HEK293 (cell line): ENCODE measurements around the gene TMEM39B.

Experiments used
- CTCF ChIA-PET: fragments of 350-600 bp; formaldehyde crosslinking; extraction: SDS; loops from one replicate; lab custom pipeline; 2021; ENCODE audit warnings: antibody characterized with exemption; lab: Yijun Ruan, JAX
- POLR2A ChIA-PET: fragments of 300-600 bp; formaldehyde crosslinking; extraction: SDS; loops from one replicate; lab custom pipeline; 2020; ENCODE audit warnings: antibody characterized with exemption, inconsistent platforms; lab: Yijun Ruan, JAX
- H3K27ac ChIP-seq: fragments of 200-500 bp; sonication (Bioruptor generic); 2 replicates; pipeline ENCODE4 v1.5.1; 2014; ENCODE audit warnings: low read depth, low read length, control low read depth, inconsistent platforms; ENCODE audit errors: extremely low read depth
- H3K36me3 ChIP-seq, 2 experiments: fragments of 200-500 bp in 1 of 2; sonication (Bioruptor generic) in 1 of 2; 1 replicate in 1 of 2; 2 replicates in 1 of 2; pipeline ENCODE4 v1.5.1; 2014 to 2017; ENCODE audit warnings: inconsistent platforms in 2 of 2, low read length in 2 of 2; ENCODE audit not compliant: control insufficient read depth in 2 of 2, insufficient read depth in 1 of 2
- H3K4me1 ChIP-seq: fragments of 200-500 bp; sonication (Bioruptor generic); 2 replicates; pipeline ENCODE4 v1.5.1; 2014; ENCODE audit warnings: mild to moderate bottlenecking, low read length, inconsistent platforms; ENCODE audit not compliant: control insufficient read depth, insufficient read depth
- H3K4me3 ChIP-seq: 2 replicates; pipeline ENCODE4 v1.5.1; 2011; ENCODE audit warnings: low read depth, mild to moderate bottlenecking, control low read depth, low read length, moderate library complexity
- H3K9me3 ChIP-seq: fragments of 200-500 bp; sonication (Bioruptor generic); 2 replicates; pipeline ENCODE4 v1.5.1; 2014; ENCODE audit warnings: low read depth, low read length, inconsistent platforms; ENCODE audit not compliant: control insufficient read depth, insufficient read depth
- BCL6B ChIP-seq: fragments of 450-650 bp; formaldehyde crosslinking; IDR thresholded peaks from 2 replicates; pipeline ENCODE4 v1.5.1; 2017; ENCODE audit warnings: missing biosample characterization, missing genetic modification characterization
- CTCF ChIP-seq: fragments of 450-650 bp; formaldehyde crosslinking; IDR thresholded peaks from 2 replicates; pipeline ENCODE4 v1.5.1; 2016; ENCODE audit warnings: missing biosample characterization, missing genetic modification characterization
- FEZF1 ChIP-seq: fragments of 450-650 bp; formaldehyde crosslinking; IDR thresholded peaks from 2 replicates; pipeline ENCODE4 v1.5.1; 2016; ENCODE audit warnings: missing biosample characterization, missing genetic modification characterization
- GLIS1 ChIP-seq: fragments of 450-650 bp; formaldehyde crosslinking; IDR thresholded peaks from 2 replicates; pipeline ENCODE4 v1.5.1; 2016; ENCODE audit warnings: missing biosample characterization, missing genetic modification characterization
- IKZF3 ChIP-seq: fragments of 450-650 bp; IDR thresholded peaks from 2 replicates; pipeline ENCODE4 v1.5.0; 2018; ENCODE audit warnings: missing biosample characterization, mild to moderate bottlenecking, missing genetic modification characterization, moderate library complexity
- KLF8 ChIP-seq: fragments of 450-650 bp; formaldehyde crosslinking; IDR thresholded peaks from 2 replicates; pipeline ENCODE4 v1.5.1; 2016; ENCODE audit warnings: missing biosample characterization, missing genetic modification characterization
- PRDM10 ChIP-seq: fragments of 450-650 bp; formaldehyde crosslinking; IDR thresholded peaks from 2 replicates; pipeline ENCODE4 v1.5.1; 2016; ENCODE audit warnings: missing biosample characterization, missing genetic modification characterization
- ZBTB6 ChIP-seq: fragments of 450-650 bp; formaldehyde crosslinking; IDR thresholded peaks from 2 replicates; pipeline ENCODE4 v1.5.1; 2017; ENCODE audit warnings: missing biosample characterization, missing genetic modification characterization
- ZBTB7A ChIP-seq: fragments of 450-650 bp; formaldehyde crosslinking; IDR thresholded peaks from 2 replicates; pipeline ENCODE4 v1.5.1; 2016; ENCODE audit warnings: low read depth, missing biosample characterization, missing genetic modification characterization
- ZNF133 ChIP-seq: fragments of 450-650 bp; formaldehyde crosslinking; IDR thresholded peaks from 2 replicates; pipeline ENCODE4 v1.5.1; 2016; ENCODE audit warnings: missing biosample characterization, missing genetic modification characterization
- ZNF184 ChIP-seq: fragments of 450-650 bp; IDR thresholded peaks from 2 replicates; pipeline ENCODE4 v1.5.1; 2018; ENCODE audit warnings: missing biosample characterization, mild to moderate bottlenecking, missing genetic modification characterization
- ZNF239 ChIP-seq: fragments of 450-650 bp; formaldehyde crosslinking; IDR thresholded peaks from 2 replicates; pipeline ENCODE4 v1.5.1; 2016; ENCODE audit warnings: missing biosample characterization, missing genetic modification characterization
- ZNF24 ChIP-seq: fragments of 450-650 bp; formaldehyde crosslinking; IDR thresholded peaks from 2 replicates; pipeline ENCODE4 v1.5.1; 2016; ENCODE audit warnings: missing biosample characterization, missing genetic modification characterization
- ZNF274 ChIP-seq, 2 experiments: fragments of 200-500 bp in 1 of 2; fragments of 450-650 bp in 1 of 2; sonication (Bioruptor generic) in 1 of 2; formaldehyde crosslinking in 1 of 2; IDR thresholded peaks; 2 replicates each; pipeline versions ENCODE4 v1.5.1 to v1.6.1; 2014 to 2016; ENCODE audit warnings: borderline replicate concordance in 1 of 2, inconsistent platforms in 1 of 2, low read length in 1 of 2, missing biosample characterization in 1 of 2, missing genetic modification characterization in 1 of 2
- ZNF280C ChIP-seq: fragments of 450-650 bp; formaldehyde crosslinking; IDR thresholded peaks from 2 replicates; pipeline ENCODE4 v1.5.1; 2016; ENCODE audit warnings: missing biosample characterization, missing genetic modification characterization
- ZNF341 ChIP-seq: fragments of 450-650 bp; formaldehyde crosslinking; IDR thresholded peaks from 2 replicates; pipeline ENCODE4; 2016; ENCODE audit warnings: low read depth, missing biosample characterization, missing genetic modification characterization
- ZNF354C ChIP-seq: fragments of 450-650 bp; formaldehyde crosslinking; IDR thresholded peaks from 2 replicates; pipeline ENCODE4 v1.5.1; 2016; ENCODE audit warnings: missing biosample characterization, missing genetic modification characterization, low read depth, borderline replicate concordance
- ZNF426 ChIP-seq: fragments of 450-650 bp; formaldehyde crosslinking; IDR thresholded peaks from 2 replicates; pipeline ENCODE4 v1.5.1; 2017; ENCODE audit warnings: missing biosample characterization, missing genetic modification characterization, mild to moderate bottlenecking, inconsistent platforms, moderate library complexity
- ZNF670 ChIP-seq: fragments of 450-650 bp; formaldehyde crosslinking; IDR thresholded peaks from 2 replicates; pipeline ENCODE4 v1.5.1; 2016; ENCODE audit warnings: missing biosample characterization, missing genetic modification characterization, low read depth
- ZNF830 ChIP-seq: fragments of 450-650 bp; IDR thresholded peaks from 2 replicates; pipeline ENCODE4 v1.5.0; 2018; ENCODE audit warnings: missing biosample characterization, missing genetic modification characterization, low read depth, mild to moderate bottlenecking, moderate library complexity
- ZSCAN16 ChIP-seq: fragments of 450-650 bp; formaldehyde crosslinking; IDR thresholded peaks from 2 replicates; pipeline ENCODE4 v1.5.1; 2016; ENCODE audit warnings: missing biosample characterization, missing genetic modification characterization
- TF ChIP-seq, protein P1 (sequence below): fragments of 450-650 bp; IDR thresholded peaks from 2 replicates; pipeline ENCODE4 v1.5.1; 2018; ENCODE audit warnings: missing biosample characterization, missing genetic modification characterization

Gene TMEM39B

DNA sequence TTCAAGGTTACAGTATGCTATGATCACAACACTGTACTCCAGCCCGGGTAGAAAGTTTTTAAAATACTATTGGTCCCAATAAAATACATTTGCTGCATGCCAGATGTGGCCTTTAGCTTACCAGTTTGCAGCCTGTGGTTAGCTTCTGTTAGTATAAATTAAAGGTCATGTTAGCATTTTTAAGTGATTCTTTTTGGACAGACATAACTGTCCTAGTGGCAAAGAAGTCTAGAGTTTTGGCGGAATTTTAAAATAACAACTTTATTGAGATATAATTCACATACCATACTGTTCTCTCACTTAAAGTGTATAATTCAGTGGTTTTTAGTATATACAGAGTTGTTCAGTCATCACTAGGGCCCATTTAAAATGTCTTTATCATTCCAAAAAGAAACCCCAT, 24.3 kb upstream of the TMEM39B start:
- TF ChIP-seq ZNF426 (no peak), ZNF830 (tag by site-specific recombination) (no peak), PRDM10 (tag by site-specific recombination) (no peak), ZNF24 (tag by site-specific recombination) (no peak), CTCF (tag by site-specific recombination) (no peak), ZSCAN16 (tag by site-specific recombination) (no peak), ZNF239 (no peak), GLIS1 (no peak), ZBTB6 (no peak), ZNF341 (tag by site-specific recombination) (no peak)
- TF ChIP-seq, protein P1, sequence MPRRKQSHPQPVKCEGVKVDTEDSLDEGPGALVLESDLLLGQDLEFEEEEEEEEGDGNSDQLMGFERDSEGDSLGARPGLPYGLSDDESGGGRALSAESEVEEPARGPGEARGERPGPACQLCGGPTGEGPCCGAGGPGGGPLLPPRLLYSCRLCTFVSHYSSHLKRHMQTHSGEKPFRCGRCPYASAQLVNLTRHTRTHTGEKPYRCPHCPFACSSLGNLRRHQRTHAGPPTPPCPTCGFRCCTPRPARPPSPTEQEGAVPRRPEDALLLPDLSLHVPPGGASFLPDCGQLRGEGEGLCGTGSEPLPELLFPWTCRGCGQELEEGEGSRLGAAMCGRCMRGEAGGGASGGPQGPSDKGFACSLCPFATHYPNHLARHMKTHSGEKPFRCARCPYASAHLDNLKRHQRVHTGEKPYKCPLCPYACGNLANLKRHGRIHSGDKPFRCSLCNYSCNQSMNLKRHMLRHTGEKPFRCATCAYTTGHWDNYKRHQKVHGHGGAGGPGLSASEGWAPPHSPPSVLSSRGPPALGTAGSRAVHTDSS: no peak
- CTCF ChIA-PET: interaction anchor here (0.7 to 1.4 kb wide), 2 partner anchors 8 to 9 kb away, joined by 3 to 4 read pairs; no protein-coding TSS in a partner anchor
- POLR2A ChIA-PET: interaction anchor here (0.6 kb wide), 1 partner anchor 24 kb away, joined by 3 read pairs; the partner anchor contains the start of gene TMEM39B
- no peak overlapping the region for H3K4me3 ChIP-seq
- H3K4me1 ChIP-seq: no peaks in the 10 kb centered on the region
- peaks cover 37 to 61% of the 10 kb centered on the region in 2 experiments for H3K36me3 ChIP-seq
- H3K9me3 ChIP-seq: no peaks in the 10 kb centered on the region
- H3K27ac ChIP-seq: no peak overlapping the region

GRCh38 chr1:32051706-32052105, 21.0 kb upstream of the TMEM39B start:
- peaks cover 57 to 70% of the 10 kb centered on the region in 2 experiments for H3K36me3 ChIP-seq
- peak overlapping the region; percentile 47; the same call in 1 of the 2 replicates for H3K27ac ChIP-seq
- CTCF ChIA-PET: interaction anchor here (0.6 to 1.4 kb wide), 5 partner anchors 11 to 94 kb away, joined by 3 to 6 read pairs (median 3); no protein-coding TSS in a partner anchor
- no peak for TF ChIP-seq ZNF670 (tag by site-specific recombination)
- no peak for TF ChIP-seq ZNF274 (IDR thresholded peaks at IDR 0.05; ENCODE audit: low read length)
- TF ChIP-seq ZNF274 (tag by site-specific recombination; IDR thresholded peaks at IDR 0.05; ENCODE audit: borderline replicate concordance): no peak
- no peak for TF ChIP-seq KLF8 (tag by site-specific recombination)
- TF ChIP-seq ZNF133 (tag by site-specific recombination): no peak
- TF ChIP-seq ZNF280C: no peak
- TF ChIP-seq ZNF184: no peak
- no peak for TF ChIP-seq ZBTB7A
- TF ChIP-seq IKZF3: no peak
- no peak for TF ChIP-seq ZNF354C (tag by site-specific recombination)
- TF ChIP-seq FEZF1: no peak
- no peak for TF ChIP-seq BCL6B (tag by site-specific recombination)

More at GRCh38 chr1:32051706-32052105, 21.0 kb upstream of the TMEM39B start:
- H3K4me3 ChIP-seq: no peak overlapping the region
- no peaks in the 10 kb centered on the region for H3K4me1 ChIP-seq
- POLR2A ChIA-PET: no interaction called here
- H3K9me3 ChIP-seq: no peaks in the 10 kb centered on the region
